Lower lobe of right lung (tissue), 2 donors: ENCODE results near the gene ALOX5AP. TPM values are rescaled to one million over a fixed set of nuclear protein-coding genes. Genes with fewer than 3 reads are reported as not detected.

Source experiments
- ATAC-seq, 2 donors: fragments of 200-7000 bp; cut with Tn5 transposase; one replicate each; pipeline ENCODE4 v1.9.1; 2020 to 2022; ENCODE audit warnings: mild to moderate bottlenecking in 2 of 2, moderate library complexity in 2 of 2
- DNase-seq: peaks from one replicate; pipeline ENCODE4 v3.0.0-alpha.2; 2020
- H3K27ac ChIP-seq: fragments of 200-600 bp; one replicate; pipeline ENCODE4 v1.8.0; 2022
- H3K27me3 ChIP-seq: fragments of 200-600 bp; one replicate; pipeline ENCODE4 v1.8.0; 2022; ENCODE audit warnings: low read depth
- H3K36me3 ChIP-seq: fragments of 200-600 bp; one replicate; pipeline ENCODE4 v1.8.0; 2022; ENCODE audit warnings: mild to moderate bottlenecking
- H3K4me1 ChIP-seq: fragments of 200-600 bp; one replicate; pipeline ENCODE4 v1.8.0; 2022
- H3K4me3 ChIP-seq: fragments of 200-600 bp; one replicate; pipeline ENCODE4 v1.8.0; 2022; ENCODE audit warnings: mild to moderate bottlenecking
- H3K9me3 ChIP-seq: fragments of 200-600 bp; one replicate; pipeline ENCODE4 v1.8.0; 2022
- CTCF ChIP-seq: fragments of 200-600 bp; IDR thresholded peaks from one replicate; pipeline ENCODE4 v1.8.0; 2022; ENCODE audit warnings: antibody characterized with exemption, mild to moderate bottlenecking
- intact Hi-C: fragments of 100-400 bp; cut with DNase I; formaldehyde crosslinking; loops from one replicate; pipeline ENCODE4 v1.11.0; 2022
- total RNA-seq: library from RNA; stranded (reverse); fragmentation: NEBNext Ultra II Directional; extraction: Animal tissue kit (Norgen Biotek cat#: 25700); gene quantifications from one replicate; pipeline ENCODE4 v1.2.1, GENCODE V29; 2021
- donor health status: DM: no; HTN: yes; CAD: no; lungs with severe emphysema.

The ALOX5AP gene
- total RNA-seq, 1 donor from 2014 or later: 311 TPM

- intact Hi-C loops: no loop called here
- ATAC-seq (no peak), DNase-seq (no peak)
Measured at GRCh38 chr13:30762643-30763042, 27.3 kb downstream of the ALOX5AP start.

GRCh38 chr13:30763786-30764413 lies 28.6 kb downstream of the ALOX5AP start:
- peaks cover 17% of the 10 kb centered on the region for H3K36me3 ChIP-seq
- intact Hi-C loops: no loop called here
- no peak for TF ChIP-seq CTCF
- no peaks in the 10 kb centered on the region for H3K27me3 ChIP-seq
- H3K4me1 ChIP-seq: no peaks in the 10 kb centered on the region
- DNase-seq: no peak
- H3K9me3 ChIP-seq: no peaks in the 10 kb centered on the region
- no peak for ATAC-seq
- no peak overlapping the region for H3K27ac ChIP-seq
- H3K4me3 ChIP-seq: no peak overlapping the region

More at GRCh38 chr13:30762643-30763042, 27.3 kb downstream of the ALOX5AP start:
- no peak overlapping the region for H3K4me3 ChIP-seq
- no peak overlapping the region for H3K27ac ChIP-seq
- no peaks in the 10 kb centered on the region for H3K27me3 ChIP-seq
- no peaks in the 10 kb centered on the region for H3K9me3 ChIP-seq
- peaks cover 17% of the 10 kb centered on the region for H3K36me3 ChIP-seq
- no peaks in the 10 kb centered on the region for H3K4me1 ChIP-seq
- no peak for TF ChIP-seq CTCF

GRCh38 chr13:30766231-30766630 lies 30.9 kb downstream of the ALOX5AP start:
- DNase-seq (no peak), ATAC-seq (no peak)
- H3K4me1 ChIP-seq: no peaks in the 10 kb centered on the region
- no peak overlapping the region for H3K4me3 ChIP-seq
- H3K9me3 ChIP-seq: no peaks in the 10 kb centered on the region
- peaks cover 9% of the 10 kb centered on the region for H3K36me3 ChIP-seq
- no peak for TF ChIP-seq CTCF
- intact Hi-C loops: no loop called here
- H3K27me3 ChIP-seq: no peaks in the 10 kb centered on the region
- H3K27ac ChIP-seq: no peak overlapping the region

GRCh38 chr13:30770929-30771328 lies 35.6 kb downstream of the ALOX5AP start:
- Histone ChIP-seq H3K27me3 (no peaks in the 10 kb centered on the region), H3K4me1 (no peaks in the 10 kb centered on the region), H3K4me3 (no peak overlapping the region), H3K9me3 (no peaks in the 10 kb centered on the region), H3K27ac (no peak overlapping the region), H3K36me3 (no peaks in the 10 kb centered on the region)
- ATAC-seq (no peak), DNase-seq (no peak)
- intact Hi-C loops: no loop called here
- TF ChIP-seq CTCF: no peak

- no peaks in the 10 kb centered on the region for H3K9me3 ChIP-seq
- DNase-seq (no peak), ATAC-seq (no peak)
- H3K36me3 ChIP-seq: no peaks in the 10 kb centered on the region
- no peak for TF ChIP-seq CTCF
- H3K4me3 ChIP-seq: no peak overlapping the region
- H3K27me3 ChIP-seq: no peaks in the 10 kb centered on the region
- intact Hi-C loops: no loop called here
- H3K4me1 ChIP-seq: no peaks in the 10 kb centered on the region
- no peak overlapping the region for H3K27ac ChIP-seq
Measured at GRCh38 chr13:30773561-30773960, 38.2 kb downstream of the ALOX5AP start.
